ENCODE results near the gene ABCA2. TPM values are rescaled to one million over a fixed set of nuclear protein-coding genes. Genes with fewer than 3 reads are reported as not detected.

The ABCA2 gene
- total RNA-seq, 1 experiment from 2014 or later: 22.4 TPM

DNA sequence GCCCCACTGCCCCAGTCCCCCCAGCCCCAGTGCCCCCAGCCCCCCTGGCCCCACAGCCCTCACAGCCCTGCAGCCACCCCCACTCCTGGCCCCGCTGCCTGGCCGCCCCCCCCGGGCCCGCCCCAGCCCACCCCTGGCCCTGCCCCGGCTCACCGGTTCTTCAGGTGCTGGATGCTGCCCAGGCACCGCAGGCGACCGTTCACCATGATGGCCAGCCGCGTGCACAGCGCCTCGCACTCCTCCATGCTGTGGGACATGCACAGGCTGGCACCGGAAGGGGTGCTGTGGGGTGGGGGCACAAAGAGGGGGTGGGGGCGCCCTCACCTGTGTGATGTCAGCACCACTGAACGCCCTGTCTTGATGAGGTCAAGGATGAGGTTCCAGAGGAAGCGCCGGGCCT lies 18.8 kb downstream of the ABCA2 start:
- Histone ChIP-seq H4K91ac (ENCODE audit: insufficient read length, low read depth, low read length) (no peak overlapping the region), H4K5ac (ENCODE audit: insufficient read length, low read depth, low read length) (no peak overlapping the region), H3K27me3 (ENCODE audit: insufficient read depth, low read length) (no peaks in the 10 kb centered on the region), H2AK5ac (ENCODE audit: insufficient read length, low read length) (no peak overlapping the region), H4K20me1 (ENCODE audit: control insufficient read depth, insufficient read depth, insufficient read length) (peaks cover 2% of the 10 kb centered on the region), H4K8ac (replicated peaks; ENCODE audit: insufficient read length, low read depth, low read length) (no peak overlapping the region), H3K9ac (ENCODE audit: extremely low read depth, insufficient read length, low read length) (no peak overlapping the region), H3K79me1 (ENCODE audit: insufficient read depth, low read depth, low read length, poor library complexity, severe bottlenecking) (no peaks in the 10 kb centered on the region), H3K23ac (ENCODE audit: insufficient read length, low read depth, low read length) (no peak overlapping the region), H3K18ac (ENCODE audit: insufficient read length, low read depth, low read length) (no peak overlapping the region), H2BK5ac (ENCODE audit: insufficient read length, low read length) (no peak overlapping the region), H2AFZ (ENCODE audit: low read length) (no peak overlapping the region), H3K23me2 (ENCODE audit: insufficient read length, low read depth, low read length, poor library complexity, severe bottlenecking) (no peaks in the 10 kb centered on the region), H2BK120ac (ENCODE audit: low read depth, low read length, poor library complexity, severe bottlenecking) (no peak overlapping the region), H3K9me3 (ENCODE audit: control insufficient read depth, low read depth, low read length) (no peaks in the 10 kb centered on the region), H3K79me2 (ENCODE audit: insufficient read depth, low read length) (no peaks in the 10 kb centered on the region), H3K27ac (ENCODE audit: insufficient read length, low read depth, low read length) (no peak overlapping the region), H3K56ac (ENCODE audit: insufficient read length, low read depth, low read length) (no peak overlapping the region), H3K4me2 (ENCODE audit: insufficient read depth, insufficient read length, low read length) (no peak overlapping the region), H3K14ac (ENCODE audit: insufficient read depth, low read length) (no peak overlapping the region), H2BK15ac (ENCODE audit: low read depth, low read length) (no peak overlapping the region), H2BK12ac (ENCODE audit: insufficient read length, low read depth, low read length) (no peak overlapping the region), H3T11ph (ENCODE audit: low read length) (no peak overlapping the region), H3K4me1 (ENCODE audit: insufficient read depth, low read length) (no peaks in the 10 kb centered on the region), H2BK20ac (ENCODE audit: low read depth, low read length, poor library complexity, severe bottlenecking) (no peak overlapping the region), H3K4ac (ENCODE audit: low read depth, low read length) (no peak overlapping the region)
- H3K36me3 Mint-ChIP-seq (ENCODE audit: insufficient read depth in 1 of 3, low read depth in 3 of 3): peaks cover 5 to 7% (median 6%) of the 10 kb centered on the region in 3 experiments; a peak in 5 of 7 replicates
- no peak overlapping the region for H3K4me3 Mint-ChIP-seq
- H3K27me3 Mint-ChIP-seq (ENCODE audit: low read depth): peaks cover 8% of the 10 kb centered on the region
- H3K4me1 Mint-ChIP-seq: no peaks in the 10 kb centered on the region
- TF ChIP-seq CTCF (conservative IDR thresholded peaks at IDR 0.05): no peak
- no CpG with 5 or more reads among the region's 18 CpGs for WGBS (ENCODE audit: extremely low coverage, insufficient read length, low lambda C conversion rate)
- no peak overlapping the region for H3K27ac Mint-ChIP-seq
- DNase-seq: no peak
- peaks cover 16 to 19% of the 10 kb centered on the region in 2 experiments for H3K9me3 Mint-ChIP-seq

All from H9 (cell line).